ENCODE measurements around the gene DNASE1L1.

- TF ChIP-seq CTCF (conservative IDR thresholded peaks at IDR 0.05; ENCODE audit: low read length), result no peak
- no peak for TF ChIP-seq EZH2phosphoT487 (IDR thresholded peaks at IDR 0.05; ENCODE audit: borderline replicate concordance)
These were observed 57.0 kb downstream of the DNASE1L1 start for GRCh38 chrX:154352012-154352401.
